ENCODE data around the gene TRIM26.
"Not testable (repeated sequence)": the region's sequence is repeated elsewhere in the genome, so short reads cannot be mapped to it uniquely, and the experiment has no call there.

TRIM26 gene

DNA sequence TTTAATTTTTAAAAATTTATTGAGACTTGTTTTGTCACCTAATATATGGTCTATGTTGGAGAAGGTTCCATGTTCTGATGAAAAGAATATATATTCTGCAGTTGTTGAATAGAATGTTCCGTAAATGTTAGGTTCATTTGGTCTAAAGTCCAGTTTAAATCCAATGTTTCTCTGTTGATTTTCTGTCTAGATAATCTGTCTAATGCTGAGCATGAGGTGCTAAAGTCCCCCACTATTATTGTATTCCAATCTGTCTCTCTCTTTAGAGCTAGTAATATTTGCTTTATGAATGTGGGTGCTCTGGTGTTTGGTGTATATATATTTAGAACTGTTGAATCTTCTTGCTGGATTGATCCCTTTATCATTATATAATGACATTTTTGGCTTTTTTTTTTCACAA, 34.4 kb downstream of the TRIM26 start:
- no peak overlapping the region for H3K27ac ChIP-seq
- TF ChIP-seq, protein P1, sequence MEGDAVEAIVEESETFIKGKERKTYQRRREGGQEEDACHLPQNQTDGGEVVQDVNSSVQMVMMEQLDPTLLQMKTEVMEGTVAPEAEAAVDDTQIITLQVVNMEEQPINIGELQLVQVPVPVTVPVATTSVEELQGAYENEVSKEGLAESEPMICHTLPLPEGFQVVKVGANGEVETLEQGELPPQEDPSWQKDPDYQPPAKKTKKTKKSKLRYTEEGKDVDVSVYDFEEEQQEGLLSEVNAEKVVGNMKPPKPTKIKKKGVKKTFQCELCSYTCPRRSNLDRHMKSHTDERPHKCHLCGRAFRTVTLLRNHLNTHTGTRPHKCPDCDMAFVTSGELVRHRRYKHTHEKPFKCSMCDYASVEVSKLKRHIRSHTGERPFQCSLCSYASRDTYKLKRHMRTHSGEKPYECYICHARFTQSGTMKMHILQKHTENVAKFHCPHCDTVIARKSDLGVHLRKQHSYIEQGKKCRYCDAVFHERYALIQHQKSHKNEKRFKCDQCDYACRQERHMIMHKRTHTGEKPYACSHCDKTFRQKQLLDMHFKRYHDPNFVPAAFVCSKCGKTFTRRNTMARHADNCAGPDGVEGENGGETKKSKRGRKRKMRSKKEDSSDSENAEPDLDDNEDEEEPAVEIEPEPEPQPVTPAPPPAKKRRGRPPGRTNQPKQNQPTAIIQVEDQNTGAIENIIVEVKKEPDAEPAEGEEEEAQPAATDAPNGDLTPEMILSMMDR (conservative IDR thresholded peaks at IDR 0.05) = no peak
- TF ChIP-seq ZFX (IDR thresholded peaks at IDR 0.05) = no peak

DNA sequence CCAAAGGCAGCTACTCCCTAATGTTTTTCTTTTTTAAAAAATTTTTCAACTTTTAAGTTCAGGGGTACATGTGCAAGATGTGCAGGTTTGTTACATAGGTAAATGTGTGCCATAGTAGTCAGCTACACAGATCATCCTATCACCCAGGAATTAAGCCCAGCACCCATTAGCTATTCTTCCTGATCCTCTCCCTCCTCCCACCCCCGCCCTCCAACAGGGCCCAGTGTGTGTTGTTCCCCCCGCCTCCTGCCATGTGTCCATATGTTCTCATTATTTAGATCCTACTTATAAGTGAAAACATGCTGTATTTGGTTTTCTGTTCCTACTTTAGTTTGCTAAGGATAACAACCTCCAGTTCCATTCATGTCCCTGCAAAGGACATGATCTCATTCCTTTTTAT, 37.4 kb downstream of the TRIM26 start:
- TF ChIP-seq, protein P1 (conservative IDR thresholded peaks at IDR 0.05) = no peak
- TF ChIP-seq ZFX (IDR thresholded peaks at IDR 0.05) = no peak
- no peak overlapping the region for H3K27ac ChIP-seq

DNA sequence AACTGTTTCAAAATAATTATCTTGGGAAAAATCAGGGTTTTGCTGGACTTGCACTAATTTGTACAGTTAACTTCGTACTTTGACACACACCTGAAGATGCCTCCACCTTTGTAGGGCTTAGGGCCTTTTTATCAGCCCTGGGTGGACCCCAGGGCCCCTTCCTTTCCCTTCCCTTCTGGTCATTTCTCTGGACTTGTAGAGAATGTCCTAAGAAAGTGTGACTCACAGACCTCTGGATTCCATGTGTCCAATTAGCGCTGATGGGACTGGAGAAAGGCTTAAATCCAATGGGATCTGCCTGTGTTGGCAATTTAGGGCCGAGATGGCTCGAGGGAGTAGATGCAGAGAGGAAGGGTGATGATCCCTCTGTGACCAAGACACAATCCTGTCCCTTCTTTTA, 40.5 kb downstream of the TRIM26 start:
- no peak overlapping the region for H3K27ac ChIP-seq
- TF ChIP-seq, protein P1 (conservative IDR thresholded peaks at IDR 0.05) = no peak
- no peak for TF ChIP-seq ZFX (IDR thresholded peaks at IDR 0.05)

DNA sequence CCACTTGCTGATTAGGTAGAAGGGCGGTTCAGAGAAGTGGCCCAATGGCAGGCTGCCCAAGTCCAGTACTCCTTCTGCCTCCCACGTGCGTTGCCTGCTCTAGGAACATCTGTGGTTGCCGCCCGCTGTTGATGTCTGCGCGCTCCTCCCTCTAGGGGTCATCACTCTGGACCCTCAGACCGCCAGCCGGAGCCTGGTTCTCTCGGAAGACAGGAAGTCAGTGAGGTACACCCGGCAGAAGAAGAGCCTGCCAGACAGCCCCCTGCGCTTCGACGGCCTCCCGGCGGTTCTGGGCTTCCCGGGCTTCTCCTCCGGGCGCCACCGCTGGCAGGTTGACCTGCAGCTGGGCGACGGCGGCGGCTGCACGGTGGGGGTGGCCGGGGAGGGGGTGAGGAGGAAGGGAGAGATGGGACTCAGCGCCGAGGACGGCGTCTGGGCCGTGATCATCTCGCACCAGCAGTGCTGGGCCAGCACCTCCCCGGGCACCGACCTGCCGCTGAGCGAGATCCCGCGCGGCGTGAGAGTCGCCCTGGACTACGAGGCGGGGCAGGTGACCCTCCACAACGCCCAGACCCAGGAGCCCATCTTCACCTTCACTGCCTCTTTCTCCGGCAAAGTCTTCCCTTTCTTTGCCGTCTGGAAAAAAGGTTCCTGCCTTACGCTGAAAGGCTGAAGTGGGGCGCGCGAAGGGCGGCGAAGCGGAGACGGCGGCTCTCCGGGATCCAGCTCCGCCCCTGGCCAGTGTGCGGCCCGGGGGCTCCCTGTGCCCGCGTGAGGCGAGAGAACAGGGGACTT, 41.3 kb downstream of the TRIM26 start:
- no peak overlapping the region for H3K27ac ChIP-seq
- TF ChIP-seq, protein P1 (conservative IDR thresholded peaks at IDR 0.05) = no peak
- no peak for TF ChIP-seq ZFX (IDR thresholded peaks at IDR 0.05)

DNA sequence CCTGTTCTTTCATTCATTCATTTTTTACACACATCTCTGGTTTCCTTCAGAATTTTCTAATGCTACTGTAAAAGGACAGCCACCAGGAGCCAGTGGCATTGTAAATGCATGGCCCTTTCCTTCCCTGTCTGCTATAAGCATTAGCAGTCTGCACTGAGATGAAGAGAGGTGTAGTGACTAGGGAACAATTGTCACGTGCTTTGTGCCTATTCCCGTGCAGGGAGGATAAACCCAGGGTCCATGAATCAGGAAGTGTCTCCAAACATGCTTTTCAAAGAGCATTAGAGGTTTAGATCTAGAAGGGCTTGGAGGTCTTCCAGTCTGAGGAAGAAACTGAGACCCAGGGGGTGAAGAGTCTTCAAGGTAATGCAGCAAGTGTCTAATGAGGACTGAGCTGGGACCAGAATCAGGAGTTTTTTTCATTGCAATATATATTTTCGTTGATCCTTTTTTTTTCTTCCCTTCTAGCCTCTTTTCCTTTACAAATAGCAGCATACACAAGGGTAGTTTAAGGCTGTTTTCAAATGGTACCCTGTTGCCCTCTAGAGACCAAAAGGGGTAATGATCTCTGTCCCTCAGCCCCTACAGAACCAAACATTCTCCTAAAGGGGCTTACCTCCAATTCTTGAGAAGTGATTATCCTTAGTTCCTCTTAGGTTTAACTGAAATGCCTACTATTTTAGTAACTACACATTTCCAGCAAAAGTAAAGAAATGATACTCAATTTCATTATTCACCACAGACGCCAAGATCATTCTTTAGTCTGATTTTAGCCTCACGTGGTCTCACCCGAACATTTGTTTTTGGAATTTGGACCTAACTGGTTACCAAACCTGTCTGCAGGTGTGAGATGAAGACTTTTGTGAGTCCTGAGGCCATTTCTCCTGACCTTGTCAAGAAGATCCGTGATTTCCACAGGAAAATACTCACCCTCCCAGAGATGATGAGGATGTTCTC, 43.3 kb downstream of the TRIM26 start:
- no peak overlapping the region for H3K27ac ChIP-seq
- TF ChIP-seq, protein P1 (conservative IDR thresholded peaks at IDR 0.05) = peak; percentile 88
- TF ChIP-seq ZFX (IDR thresholded peaks at IDR 0.05) = no peak

DNA sequence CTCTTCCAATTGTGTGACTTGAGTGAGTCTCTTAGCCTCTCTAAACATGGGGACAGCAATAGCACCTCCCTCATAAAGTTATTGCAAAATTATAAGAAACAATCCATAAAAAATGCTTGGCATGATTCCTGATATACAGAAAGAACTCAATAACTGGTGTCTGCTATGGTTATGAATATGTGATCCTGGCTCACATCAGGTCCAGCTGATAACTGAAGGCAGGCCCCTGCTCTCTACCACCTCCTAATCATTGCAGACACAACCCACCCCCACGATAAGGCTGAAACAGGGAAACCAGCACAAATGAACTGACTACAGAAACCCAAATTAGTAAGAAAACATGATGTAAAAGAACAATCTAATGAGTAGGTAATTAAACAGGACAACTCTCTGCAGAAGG, 44.5 kb downstream of the TRIM26 start:
- H3K27ac ChIP-seq = no peak overlapping the region
- no peak for TF ChIP-seq ZFX (IDR thresholded peaks at IDR 0.05)
- TF ChIP-seq, protein P1 (conservative IDR thresholded peaks at IDR 0.05) = no peak

DNA sequence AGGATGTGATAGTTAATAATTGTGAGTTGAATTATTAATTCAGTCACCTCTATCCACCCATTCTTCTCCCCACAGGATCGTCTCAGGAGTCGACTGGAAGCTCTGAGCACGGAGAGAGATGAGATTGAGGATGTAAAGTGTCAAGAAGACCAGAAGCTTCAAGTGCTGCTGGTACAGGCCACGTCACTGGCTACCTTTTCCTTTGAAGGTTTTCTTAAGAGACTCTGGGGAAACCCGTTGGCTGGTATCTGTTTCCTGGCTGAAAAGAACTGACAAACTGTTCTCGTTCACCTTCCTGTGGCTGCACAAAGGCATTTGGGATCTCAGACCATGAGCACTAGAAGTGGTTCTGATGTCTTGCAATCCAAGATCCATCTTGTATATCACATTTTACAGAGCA, 46.1 kb downstream of the TRIM26 start:
- no peak overlapping the region for H3K27ac ChIP-seq
- TF ChIP-seq ZFX (IDR thresholded peaks at IDR 0.05) = no peak
- TF ChIP-seq, protein P1 (conservative IDR thresholded peaks at IDR 0.05) = no peak

DNA sequence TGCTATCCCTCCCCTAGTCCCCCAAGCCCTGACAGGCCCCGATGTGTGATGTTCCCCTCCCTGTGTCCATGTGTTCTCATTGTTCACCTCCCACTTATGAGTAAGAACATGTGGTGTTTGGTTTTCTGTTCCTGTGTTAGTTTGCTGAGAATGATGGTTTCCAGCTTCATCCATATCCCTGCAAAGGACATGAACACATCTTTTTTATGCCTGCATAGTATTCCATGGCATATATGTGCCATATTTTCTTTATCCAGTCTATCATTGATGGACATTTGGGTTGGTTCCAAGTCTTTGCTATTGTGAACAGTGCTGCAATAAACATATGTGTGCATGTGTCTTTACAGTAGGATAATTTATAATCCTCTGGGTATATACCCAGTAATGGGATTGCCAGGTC, 48.0 kb downstream of the TRIM26 start:
- H3K27ac ChIP-seq = not testable (repeated sequence)
